EH (cell line): Measurements from ENCODE around the gene TKTL1.
"Not testable (repeated sequence)": the region's sequence is repeated elsewhere in the genome, so short reads cannot be mapped to it uniquely, and the experiment has no call there.

Source experiments
- DNase-seq: peaks from one replicate; pipeline ENCODE4 v3.0.0-alpha.2; 2015; ENCODE audit warnings: low read depth

Gene TKTL1

GRCh38 chrX:154295664-154296310, at the start of gene TKTL1:
Gene TKTL1 (plus strand): TSS chrX:154295795. CDS start chrX:154295860, 65 bp downstream.
- DNase-seq, result no peak

DNA sequence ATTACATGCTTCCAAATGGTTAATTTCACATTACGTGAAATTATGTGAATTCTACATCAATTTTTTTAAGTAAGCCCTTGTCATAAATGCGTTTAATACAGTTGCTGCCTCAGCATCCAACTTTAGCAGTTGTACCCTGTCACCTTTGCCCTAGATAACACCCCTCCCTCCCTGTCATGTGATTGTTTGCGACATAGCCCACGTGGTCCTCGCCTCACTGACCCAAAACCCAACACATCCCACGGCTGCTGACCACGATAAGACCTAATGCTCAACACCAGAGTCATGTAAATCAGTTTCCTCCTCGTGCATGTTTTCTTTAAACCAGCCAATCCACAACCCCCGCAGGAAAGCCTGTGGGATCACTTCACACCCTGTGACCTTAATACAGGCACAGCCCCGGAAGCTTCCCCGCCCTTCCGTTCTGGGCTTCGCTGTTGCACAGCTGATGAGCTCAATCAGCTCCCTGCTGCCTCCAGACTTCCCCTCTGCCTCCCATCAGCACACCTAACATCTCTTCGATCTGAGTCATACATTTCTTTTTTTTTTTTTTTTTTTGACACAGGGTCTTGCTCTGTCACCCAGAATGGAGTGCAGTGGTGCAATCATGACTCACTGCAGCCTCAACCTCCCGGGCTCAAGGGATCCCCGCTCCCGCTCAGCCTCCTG, 48.1 kb upstream of the TKTL1 start:
- not testable (repeated sequence) for DNase-seq

DNA sequence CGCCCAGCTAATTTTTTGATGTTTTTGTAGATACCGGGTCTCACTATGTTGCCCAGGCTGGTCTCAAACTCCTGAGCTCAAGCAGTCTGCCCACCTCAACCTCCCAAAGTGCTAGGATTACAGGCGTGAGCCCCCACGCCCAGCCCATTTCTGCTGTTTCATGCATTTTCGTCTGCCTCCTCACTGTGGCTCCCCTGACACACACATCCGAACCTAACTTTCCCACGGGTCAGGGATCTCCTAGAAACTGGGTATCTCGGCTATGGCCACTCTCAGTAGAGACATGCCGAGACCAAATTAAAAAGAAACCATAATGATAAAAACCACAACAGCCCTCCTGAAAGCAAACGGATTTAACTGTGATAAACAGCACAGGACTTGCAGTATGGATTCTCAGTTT, 47.5 kb upstream of the TKTL1 start:
- not testable (repeated sequence) for DNase-seq

- not testable (repeated sequence) for DNase-seq
Measured at GRCh38 chrX:154257282-154257681, 38.3 kb upstream of the TKTL1 start, which contains the start of gene OPN1MW3. Gene OPN1MW3 (plus strand): TSS chrX:154257582. CDS start chrX:154257620, 38 bp downstream.

DNA sequence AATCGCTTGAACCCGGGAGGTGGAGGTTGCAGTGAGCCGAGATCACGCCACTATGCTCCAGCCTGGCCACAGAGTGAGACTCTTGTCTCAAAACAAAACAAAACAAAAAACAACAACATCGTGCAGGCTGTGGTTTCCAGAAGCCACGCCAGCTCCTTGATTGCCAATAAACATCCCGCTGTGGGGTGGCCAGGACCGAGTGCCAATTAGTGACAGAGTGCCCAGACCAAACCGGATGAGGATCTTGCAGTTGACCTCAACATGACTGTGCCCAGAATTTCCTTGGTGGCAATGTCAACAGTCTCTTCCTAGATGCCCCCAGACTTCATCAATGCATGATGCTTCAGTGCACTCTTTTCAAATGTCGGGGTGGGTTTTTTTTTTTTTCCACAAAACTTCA, 36.9 kb upstream of the TKTL1 start:
- DNase-seq, result not testable (repeated sequence)

DNA sequence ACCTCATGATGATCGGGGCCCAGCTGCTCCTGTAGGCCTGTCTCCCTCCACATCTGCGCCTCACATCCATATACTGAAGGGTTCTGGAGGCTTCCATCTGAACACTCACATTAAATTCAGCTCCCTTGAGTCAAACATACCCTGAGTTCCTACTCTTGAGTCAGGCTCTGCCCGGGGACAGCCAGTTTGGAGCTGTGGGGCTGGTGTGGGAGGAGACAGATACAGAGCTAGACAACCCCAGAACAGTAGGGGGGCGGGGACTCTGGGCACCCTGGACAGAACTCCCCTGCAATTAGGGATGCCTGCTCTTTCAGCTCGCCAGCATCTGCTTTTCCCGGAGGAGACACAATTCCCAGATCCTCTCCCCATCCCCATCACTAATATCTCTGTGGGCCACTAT, 32.5 kb upstream of the TKTL1 start:
- not testable (repeated sequence) for DNase-seq

DNA sequence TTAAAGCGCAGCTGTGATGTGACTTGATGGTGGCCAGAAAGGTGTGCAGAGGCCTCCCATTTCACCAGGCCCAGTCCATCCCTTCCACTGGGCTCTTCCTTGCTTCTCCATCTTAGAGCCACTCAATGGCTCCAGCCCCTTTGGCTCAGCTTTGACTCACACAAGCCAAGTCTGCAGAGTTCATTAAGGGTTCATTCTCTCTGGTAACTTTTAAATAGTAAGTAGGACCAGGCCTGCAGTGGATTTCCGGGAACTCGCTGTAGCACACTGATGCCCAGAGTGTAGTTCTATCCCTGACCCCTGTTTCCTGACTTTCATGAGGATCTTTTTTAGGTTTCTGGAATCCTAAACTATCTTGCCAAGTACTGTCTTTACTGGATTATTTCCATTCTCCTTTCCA, 26.4 kb upstream of the TKTL1 start:
- not testable (repeated sequence) for DNase-seq

- not testable (repeated sequence) for DNase-seq
Measured at GRCh38 chrX:154284489-154285338, 10.9 kb upstream of the TKTL1 start.

DNA sequence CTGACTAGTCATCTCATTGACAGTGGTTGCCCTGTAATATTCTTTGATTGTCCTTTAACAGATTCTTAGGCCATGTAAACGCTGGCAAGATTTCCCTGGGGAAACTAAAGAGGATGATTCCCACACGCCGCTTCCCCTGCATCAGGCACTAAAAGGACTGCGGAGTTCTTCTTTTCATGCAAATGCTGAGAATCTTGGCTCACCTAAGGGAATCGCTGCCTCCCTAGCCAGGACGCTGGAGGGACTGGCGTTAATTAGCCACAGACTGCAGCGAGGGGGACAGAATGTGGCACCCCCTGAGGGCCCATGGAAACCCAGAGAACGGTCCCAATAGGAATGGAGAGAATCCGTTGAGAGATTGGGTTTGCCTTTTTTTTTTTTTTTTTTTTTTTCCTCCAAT, 9.2 kb upstream of the TKTL1 start:
- DNase-seq, result not testable (repeated sequence)

DNA sequence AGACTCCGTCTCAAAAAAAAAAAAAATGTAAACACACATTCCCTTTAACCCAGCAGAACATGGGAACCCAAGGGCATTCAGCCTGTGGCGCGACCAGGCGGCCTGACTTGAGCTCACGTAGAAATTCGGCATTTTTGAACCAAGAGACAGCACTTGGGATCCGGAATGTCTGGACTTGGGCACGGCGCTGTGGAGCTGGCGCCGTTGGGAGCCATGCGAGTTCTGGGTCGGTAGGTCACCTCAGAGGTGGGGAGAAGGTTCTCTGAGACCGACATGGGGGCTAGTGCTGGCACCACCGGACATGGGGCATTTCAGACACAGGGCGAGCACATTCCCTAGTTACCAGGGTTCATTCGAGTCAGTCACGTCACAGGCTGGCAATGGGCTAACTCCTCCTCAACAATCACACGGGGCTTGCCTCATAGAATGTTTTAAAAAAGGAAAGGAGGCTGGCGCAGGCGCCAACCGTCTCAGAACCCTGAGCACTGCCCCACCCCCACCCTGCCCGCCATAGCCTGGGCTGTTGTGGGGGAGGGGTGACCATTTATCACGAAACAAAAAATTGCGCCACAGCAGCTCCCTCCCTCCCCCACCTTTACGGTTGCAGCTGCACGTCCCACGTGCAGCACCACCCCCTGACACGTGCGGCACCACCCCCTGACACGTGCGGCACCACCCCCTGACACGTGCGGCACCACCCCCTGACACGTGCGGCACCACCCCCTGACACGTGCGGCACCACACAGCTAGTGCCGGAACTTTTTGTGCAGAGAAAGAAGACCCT, 612 bp upstream of the TKTL1 start, which contains the start of gene TEX28:
TSS of gene TEX28 (minus strand) at position 334 of the 784 bp plus-strand sequence. CDS start 3,007 bp downstream, outside the sequence.
- DNase-seq, result no peak

GRCh38 chrX:154296731-154297130, 1.1 kb downstream of the TKTL1 start:
- DNase-seq, result no peak

DNA sequence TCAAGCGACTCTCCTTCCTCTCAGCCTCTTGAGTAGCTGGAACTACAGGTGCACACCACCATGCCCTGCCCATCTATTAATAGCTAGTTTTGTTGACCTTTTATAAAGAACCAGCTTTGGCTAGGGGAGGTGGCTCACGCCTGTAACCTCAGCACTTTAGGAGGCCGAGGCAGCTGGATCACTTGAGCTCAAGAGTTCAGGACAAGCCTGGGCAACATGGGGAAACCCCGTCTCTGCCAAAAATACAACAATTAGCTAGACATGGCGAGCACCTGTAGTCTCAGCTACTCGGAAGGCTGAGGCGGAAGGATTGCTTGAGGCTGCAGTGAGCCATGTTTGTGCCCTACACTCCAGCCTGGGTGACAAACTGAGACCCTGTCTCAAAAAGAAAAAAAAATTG, 2.7 kb downstream of the TKTL1 start:
- no peak for DNase-seq

DNA sequence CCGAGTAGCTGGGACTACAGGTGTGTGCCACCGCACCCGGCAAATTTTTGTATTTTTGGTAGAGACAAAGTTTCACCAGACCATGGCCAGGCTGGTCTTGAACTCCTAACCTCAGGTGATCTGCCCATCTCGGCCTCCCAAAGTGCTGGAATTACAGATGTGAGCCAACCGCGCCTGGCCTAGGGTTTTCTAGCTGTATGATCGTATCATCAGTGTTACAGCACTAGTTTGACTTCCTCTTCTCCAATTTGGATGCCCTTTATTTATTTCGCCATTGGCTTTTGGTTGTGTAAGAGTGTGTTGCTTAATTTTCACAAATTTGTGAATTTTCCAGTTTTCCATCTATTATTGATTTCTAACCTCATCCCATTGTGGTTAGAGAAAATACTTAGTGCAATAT, 5.2 kb downstream of the TKTL1 start:
- no peak for DNase-seq

GRCh38 chrX:154302998-154303397, 7.4 kb downstream of the TKTL1 start:
- DNase-seq, result not testable (repeated sequence)

- DNase-seq, result no peak
Measured at GRCh38 chrX:154303476-154303875, 7.9 kb downstream of the TKTL1 start.

- DNase-seq, result no peak
Measured at GRCh38 chrX:154304846-154305245, 9.3 kb downstream of the TKTL1 start.

- no peak for DNase-seq
Measured at GRCh38 chrX:154305541-154306205, 10.1 kb downstream of the TKTL1 start.

- DNase-seq, result no peak
Measured at GRCh38 chrX:154307202-154307601, 11.6 kb downstream of the TKTL1 start.

GRCh38 chrX:154308108-154308946, 12.7 kb downstream of the TKTL1 start:
- DNase-seq, result peak; percentile 46
